H1 (cell line): Measurements from ENCODE around the gene COL21A1.

Experiments used
- BRCA1 ChIP-seq: IDR thresholded peaks from 2 replicates; pipeline ENCODE4 v1.6.1; 2012; ENCODE audit warnings: low read depth, low read length, improper control_type of control experiment
- CTCF ChIP-seq, 3 experiments: IDR thresholded peaks; 1 replicate in 2 of 3; 2 replicates in 1 of 3; pipeline versions ENCODE4 v1.5.1 to v1.6.1; 2011; ENCODE audit warnings: low read length in 3 of 3, mild to moderate bottlenecking in 3 of 3, inconsistent platforms in 2 of 3, low read depth in 1 of 3, moderate library complexity in 1 of 3; ENCODE audit not compliant: insufficient read depth in 1 of 3; ENCODE audit errors: control extremely low read depth in 1 of 3
- EP300 ChIP-seq, 2 experiments: IDR thresholded peaks; 1 replicate in 1 of 2; 2 replicates in 1 of 2; pipeline ENCODE4 v1.6.1; 2011 to 2012; ENCODE audit warnings: low read depth in 2 of 2, low read length in 2 of 2, mild to moderate bottlenecking in 2 of 2, borderline replicate concordance in 1 of 2, inconsistent platforms in 1 of 2, moderate library complexity in 1 of 2
- EZH2 ChIP-seq: fragments of 200-600 bp; sonication (generic); IDR thresholded peaks from 2 replicates; pipeline ENCODE4 v1.7.1; 2012; ENCODE audit warnings: low read depth, mild to moderate bottlenecking, moderate library complexity, low read length, inconsistent platforms; ENCODE audit not compliant: severe bottlenecking
- GTF2F1 ChIP-seq: IDR thresholded peaks from 2 replicates; pipeline ENCODE4 v1.6.1; 2012; ENCODE audit warnings: low read depth, low read length, improper control_type of control experiment, borderline replicate concordance
- JUN ChIP-seq: IDR thresholded peaks from 2 replicates; pipeline ENCODE4 v1.6.1; 2011; ENCODE audit warnings: low read depth, mild to moderate bottlenecking, improper control_type of control experiment, low read length
- KDM1A ChIP-seq: fragments of 200-600, 300-600 bp; sonication (generic); IDR thresholded peaks from 2 replicates; pipeline ENCODE4 v1.7.1; 2016; ENCODE audit warnings: mild to moderate bottlenecking, low read length, borderline replicate concordance
- MAX ChIP-seq: IDR thresholded peaks from 2 replicates; pipeline ENCODE4 v1.6.1; 2012; ENCODE audit warnings: inconsistent platforms
- POLR2A ChIP-seq, 2 experiments: IDR thresholded peaks; 1 replicate in 1 of 2; 2 replicates in 1 of 2; pipeline ENCODE4 v1.6.1; 2011; ENCODE audit warnings: low read depth in 2 of 2, low read length in 2 of 2, mild to moderate bottlenecking in 2 of 2; ENCODE audit errors: control extremely low read depth in 1 of 2
- POLR2AphosphoS5 ChIP-seq: IDR thresholded peaks from 2 replicates; pipeline ENCODE4 v1.6.1; 2011; ENCODE audit warnings: low read depth, low read length
- TAF1 ChIP-seq: IDR thresholded peaks from 2 replicates; pipeline ENCODE4 v1.6.1; 2011; ENCODE audit warnings: mild to moderate bottlenecking, low read depth, low read length
- TBP ChIP-seq: IDR thresholded peaks from 2 replicates; pipeline ENCODE4 v1.6.1; 2011; ENCODE audit warnings: low read depth, low read length, improper control_type of control experiment
- YY1 ChIP-seq: IDR thresholded peaks from 2 replicates; pipeline ENCODE4 v1.6.1; 2011; ENCODE audit warnings: low read depth, mild to moderate bottlenecking, low read length
- ZNF274 ChIP-seq: IDR thresholded peaks from 2 replicates; pipeline ENCODE4 v1.7.0; 2012; ENCODE audit warnings: low read length, borderline replicate concordance; ENCODE audit errors: extremely low read depth

GRCh38 chr6:56242346-56242745, 5.0 kb downstream of the COL21A1 start:
- TF ChIP-seq CTCF (IDR thresholded peaks at IDR 0.05; ENCODE audit: control extremely low read depth in 1 of 3, insufficient read depth in 1 of 3, low read depth in 1 of 3, low read length in 3 of 3) (no peak), KDM1A (no peak), YY1 (no peak), GTF2F1 (no peak), ZNF274 (no peak), POLR2A (IDR thresholded peaks at IDR 0.05; ENCODE audit: control extremely low read depth in 1 of 2, low read depth in 2 of 2, low read length in 2 of 2) (no peak), TBP (no peak), MAX (no peak), EZH2 (no peak), TAF1 (no peak), POLR2AphosphoS5 (no peak), EP300 (IDR thresholded peaks at IDR 0.05; ENCODE audit: borderline replicate concordance in 1 of 2, low read depth in 2 of 2, low read length in 2 of 2) (no peak), JUN (no peak), BRCA1 (no peak)
